A673 (cell line): ENCODE measurements around the gene CHKB.

ENCODE experiments used
- CTCF ChIP-seq: fragments of 300-800, 200-600 bp; sonication (generic); conservative IDR thresholded peaks from 2 replicates; pipeline ENCODE4 v1.5.1; 2017; ENCODE audit warnings: low read depth, mild to moderate bottlenecking, antibody characterized with exemption, low read length, moderate library complexity, mixed read lengths
- EZH2 ChIP-seq: fragments of 200-600 bp; sonication (generic); IDR thresholded peaks from 2 replicates; pipeline ENCODE4 v1.6.1; 2017; ENCODE audit warnings: borderline replicate concordance, low read depth, mild to moderate bottlenecking, mixed read lengths, antibody characterized with exemption, low read length; ENCODE audit not compliant: poor library complexity, severe bottlenecking

- no peak for TF ChIP-seq CTCF
- TF ChIP-seq EZH2, result no peak
Measured at GRCh38 chr22:50576806-50577696, 5.6 kb downstream of the CHKB start.
